Inflammatory macrophage treated with lipopolysaccharide for 1 hour (primary cell): ENCODE measurements around the gene GPR25.

Source experiments
- DNase-seq, 2 donors: peaks; one replicate each; pipeline ENCODE4 v3.0.0-alpha.2; 2020 to 2022

GPR25 gene

GRCh38 chr1:200916681-200917080 lies 43.9 kb downstream of the GPR25 start:
- DNase-seq = no peak

- no peak for DNase-seq
These were observed 44.6 kb downstream of the GPR25 start for GRCh38 chr1:200917291-200917817.

GRCh38 chr1:200918006-200918405 lies 45.2 kb downstream of the GPR25 start:
- DNase-seq = no peak

- DNase-seq = no peak
These were observed 46.6 kb downstream of the GPR25 start for GRCh38 chr1:200919386-200919785.

- DNase-seq = no peak
These were observed 48.9 kb downstream of the GPR25 start for GRCh38 chr1:200921571-200922110.

- DNase-seq = no peak
These were observed 49.6 kb downstream of the GPR25 start for GRCh38 chr1:200922406-200922805.

- no peak for DNase-seq
These were observed 50.8 kb downstream of the GPR25 start for GRCh38 chr1:200923601-200924000.
